ENCODE data around the gene SCMH1. TPM values are rescaled to one million over a fixed set of nuclear protein-coding genes. Genes with fewer than 3 reads are reported as not detected.

SCMH1 gene
- total and polyA plus RNA-seq, 2 donors (not counting 3 experiments of a cell fraction or from before 2014, with no cell fraction given), result 39.9 to 40.7 TPM

GRCh38 chr1:41138549-41138948 is 103.6 kb downstream of the SCMH1 start:
- intact Hi-C loops (cut with micrococcal nuclease), result no loop called here
- H3K9me3 ChIP-seq (replicated peaks; ENCODE audit: control insufficient read depth, insufficient read depth, low read length), result no peaks in the 10 kb centered on the region
- no peaks in the 10 kb centered on the region for H3K27me3 ChIP-seq (ENCODE audit: control insufficient read depth in 2 of 2, insufficient read depth in 2 of 2, low read length in 2 of 2)
- H3K9ac ChIP-seq (replicated peaks; ENCODE audit: extremely low read depth, insufficient read depth, low read length), result no peak overlapping the region
- FAIRE-seq, result no peak
- H3K4me3 ChIP-seq (replicated peaks in 1 of 3; ENCODE audit: insufficient read depth in 1 of 3, low read depth in 1 of 3, low read length in 3 of 3), result no peak overlapping the region
- no peak overlapping the region for H3K27ac ChIP-seq (ENCODE audit: insufficient read depth, low read depth, low read length)
- peaks cover 0 to 4% of the 10 kb centered on the region in 2 experiments for H3K36me3 ChIP-seq (ENCODE audit: control insufficient read depth in 2 of 2, extremely low read depth in 1 of 2, insufficient read depth in 2 of 2, low read length in 2 of 2)
- H3K4me1 ChIP-seq (ENCODE audit: control insufficient read depth, extremely low read depth, insufficient read depth, low read length), result no peaks in the 10 kb centered on the region
- dilution Hi-C loops (cut with MboI; ENCODE audit: extremely low pct_ligation_motif_present, low sequenced_read_pairs), result no loop called here
- DNase-seq (ENCODE audit: low read depth, low spot score), result no peak
- no peaks in the 10 kb centered on the region for H3K79me2 ChIP-seq (ENCODE audit: control insufficient read depth, insufficient read depth, low read length)
- H3K9me1 ChIP-seq (replicated peaks; ENCODE audit: control insufficient read depth, extremely low read depth, insufficient read depth, low read length), result no peaks in the 10 kb centered on the region
- BruUV-seq (replicated peaks), result no TSS peak
- no peak overlapping the region for H2AFZ ChIP-seq (ENCODE audit: low read depth, low read length)
- CTCF ChIA-PET, result interaction anchor here (0.8 to 1.1 kb wide), 2 partner anchors 15 to 23 kb away, joined by 3 read pairs; no protein-coding TSS in a partner anchor
- H4K20me1 ChIP-seq (replicated peaks; ENCODE audit: control insufficient read depth, extremely low read depth, insufficient read depth, low read length), result no peaks in the 10 kb centered on the region
- POLR2A ChIA-PET, result no interaction called here
- H3K4me2 ChIP-seq (ENCODE audit: insufficient read depth, low read length), result no peak overlapping the region
- TF ChIP-seq MYC (IDR thresholded peaks at IDR 0.05; ENCODE audit: low read depth, low read length) (no peak), JUN (IDR thresholded peaks at IDR 0.05; ENCODE audit: borderline replicate concordance, insufficient read depth, insufficient read length, low read depth) (no peak), MAX (IDR thresholded peaks at IDR 0.05; ENCODE audit: insufficient read depth, insufficient read length) (no peak), GATA2 (IDR thresholded peaks at IDR 0.05; ENCODE audit: insufficient read depth, insufficient read length, low read depth, low read length) (no peak)

GRCh38 chr1:41135196-41135947 is 106.7 kb downstream of the SCMH1 start:
- Histone ChIP-seq H3K27me3 (ENCODE audit: control insufficient read depth in 2 of 2, insufficient read depth in 2 of 2, low read length in 2 of 2) (no peaks in the 10 kb centered on the region), H3K79me2 (ENCODE audit: control insufficient read depth, insufficient read depth, low read length) (no peaks in the 10 kb centered on the region), H3K27ac (ENCODE audit: insufficient read depth, low read depth, low read length) (no peak overlapping the region), H3K4me3 (replicated peaks in 1 of 3; ENCODE audit: insufficient read depth in 1 of 3, low read depth in 1 of 3, low read length in 3 of 3) (no peak overlapping the region), H3K36me3 (ENCODE audit: control insufficient read depth in 2 of 2, extremely low read depth in 1 of 2, insufficient read depth in 2 of 2, low read length in 2 of 2) (no peaks in the 10 kb centered on the region), H3K4me1 (ENCODE audit: control insufficient read depth, extremely low read depth, insufficient read depth, low read length) (no peaks in the 10 kb centered on the region), H3K9me3 (replicated peaks; ENCODE audit: control insufficient read depth, insufficient read depth, low read length) (no peaks in the 10 kb centered on the region), H3K9ac (replicated peaks; ENCODE audit: extremely low read depth, insufficient read depth, low read length) (no peak overlapping the region), H4K20me1 (replicated peaks; ENCODE audit: control insufficient read depth, extremely low read depth, insufficient read depth, low read length) (no peaks in the 10 kb centered on the region), H2AFZ (ENCODE audit: low read depth, low read length) (no peak overlapping the region), H3K4me2 (ENCODE audit: insufficient read depth, low read length) (no peak overlapping the region), H3K9me1 (replicated peaks; ENCODE audit: control insufficient read depth, extremely low read depth, insufficient read depth, low read length) (no peaks in the 10 kb centered on the region)
- FAIRE-seq (no peak), DNase-seq (ENCODE audit: low read depth, low spot score) (no peak)
- intact Hi-C loops (cut with micrococcal nuclease) (no loop called here), dilution Hi-C loops (cut with MboI; ENCODE audit: extremely low pct_ligation_motif_present, low sequenced_read_pairs) (no loop called here)
- ChIA-PET CTCF (interaction anchor here (0.7 kb wide), 1 partner anchor 15 kb away, joined by 3 read pairs; no protein-coding TSS in a partner anchor), POLR2A (no interaction called here)
- BruUV-seq (replicated peaks), result no TSS peak
- TF ChIP-seq FOS (IDR thresholded peaks at IDR 0.05; ENCODE audit: borderline replicate concordance, insufficient read depth, low read length) (no peak), CTCF (IDR thresholded peaks at IDR 0.05; ENCODE audit: extremely low read depth in 1 of 2, insufficient read depth in 1 of 2, low read depth in 1 of 2, low read length in 2 of 2) (no peak), MAX (IDR thresholded peaks at IDR 0.05; ENCODE audit: insufficient read depth, insufficient read length) (no peak), JUN (IDR thresholded peaks at IDR 0.05; ENCODE audit: borderline replicate concordance, insufficient read depth, insufficient read length, low read depth) (no peak), MYC (IDR thresholded peaks at IDR 0.05; ENCODE audit: low read depth, low read length) (no peak), EZH2 (IDR thresholded peaks at IDR 0.05; ENCODE audit: borderline replicate concordance, low read depth, low read length, severe bottlenecking) (no peak), POLR2A (IDR thresholded peaks at IDR 0.05; ENCODE audit: low read depth, low read length) (no peak), GATA2 (IDR thresholded peaks at IDR 0.05; ENCODE audit: insufficient read depth, insufficient read length, low read depth, low read length) (no peak), POLR2AphosphoS5 (IDR thresholded peaks at IDR 0.05; ENCODE audit: insufficient read depth, low read depth, low read length) (no peak)

Data from endothelial cell of umbilical vein (primary cell).